Frontal cortex (tissue), 4 donors: Measurements from ENCODE around the gene HS6ST2. TPM values are rescaled to one million over a fixed set of nuclear protein-coding genes. Genes with fewer than 3 reads are reported as not detected.

Source experiments
- DNase-seq, 2 donors: peaks; one replicate each; pipeline ENCODE4 v3.0.0; 2012; ENCODE audit warnings: low spot score in 2 of 2
- FAIRE-seq: peaks from 2 replicates; lab custom pipeline; 2012; peaks lifted over from hg19 to GRCh38; lab: Jason Lieb, UNC
- total RNA-seq: library from RNA; depleted of rRNA; stranded (reverse); fragments of >200 nt; gene quantifications from one replicate; pipeline ENCODE4 v1.2.3, GENCODE V29; 2014
- donor health status: control.
- donor health status: control.
- donor health status: control.

The HS6ST2 gene
- total RNA-seq, 1 donor from 2014 or later, result 13.0 TPM

DNA sequence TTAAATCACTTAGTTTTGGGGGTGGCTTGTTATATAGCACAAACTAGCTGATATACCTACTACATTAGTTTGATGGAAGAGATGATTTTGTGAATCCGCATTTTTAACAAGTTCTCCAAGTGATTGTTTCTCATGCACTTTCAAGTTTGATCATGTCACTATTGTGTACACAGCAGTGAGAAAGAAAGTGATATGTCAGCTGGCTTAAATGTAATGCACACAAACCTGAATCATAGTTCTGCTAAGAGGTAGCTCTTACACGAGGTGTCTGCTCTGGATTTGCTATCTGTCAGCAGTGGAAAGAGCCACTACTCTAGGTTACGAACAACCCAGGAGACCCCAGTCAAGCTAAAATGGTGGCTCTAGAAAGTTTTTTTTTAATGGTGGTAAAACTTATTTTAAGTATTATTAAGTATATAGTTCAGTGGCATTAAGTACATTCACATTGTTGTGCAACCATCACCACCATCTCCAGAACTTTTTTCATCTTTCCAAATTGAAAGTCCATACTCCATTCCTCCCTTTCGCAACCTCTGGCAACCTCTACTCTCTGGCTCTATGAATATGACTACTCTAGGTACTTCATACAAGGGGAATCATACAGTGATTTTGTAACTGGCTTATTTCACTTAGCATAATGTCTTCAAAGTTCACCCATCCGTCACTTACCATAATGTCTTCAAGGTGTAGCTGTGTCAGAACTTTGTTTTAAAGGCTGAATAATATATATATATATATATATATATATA is 147.3 kb downstream of the HS6ST2 start:
- no peak for DNase-seq
- no peak for FAIRE-seq

DNA sequence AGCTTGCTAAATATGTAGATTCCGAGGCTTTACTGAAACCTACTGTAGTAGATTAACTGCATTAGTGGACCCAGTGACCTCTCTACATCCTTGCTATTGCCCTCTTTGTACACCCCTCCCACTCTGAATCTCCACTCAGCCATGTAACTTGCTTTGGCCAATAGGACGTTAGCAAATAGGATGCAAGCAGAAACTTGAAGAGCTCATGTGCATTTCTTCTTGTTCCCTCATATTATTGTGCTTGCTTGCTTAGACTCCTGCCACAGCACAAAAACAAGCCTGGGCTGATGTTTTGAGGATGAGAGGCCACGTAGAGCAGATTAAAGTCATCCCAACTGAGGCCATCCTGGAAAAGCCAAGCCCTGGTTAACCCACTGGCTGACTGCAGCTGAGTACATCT is 147.9 kb downstream of the HS6ST2 start:
- DNase-seq, result no peak
- no peak for FAIRE-seq

DNA sequence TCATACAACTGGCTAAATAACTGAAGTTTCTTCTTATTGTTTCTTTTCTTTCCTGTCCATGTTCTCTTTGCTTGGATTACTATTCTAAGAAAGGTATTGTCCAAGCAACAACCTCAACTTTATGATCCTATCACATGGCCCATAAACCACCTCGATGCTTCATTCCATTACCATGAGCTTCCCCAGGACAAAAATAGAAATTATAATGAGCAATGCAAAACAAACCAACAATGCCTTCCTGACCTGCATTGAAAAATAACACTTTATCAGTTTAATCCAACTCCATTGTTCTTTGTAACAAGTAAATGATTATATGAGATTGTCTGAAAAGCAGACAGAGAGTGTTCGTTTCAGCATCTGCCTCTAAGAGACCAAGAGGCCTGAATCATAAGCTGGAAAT is 148.8 kb downstream of the HS6ST2 start:
- FAIRE-seq, result no peak

DNA sequence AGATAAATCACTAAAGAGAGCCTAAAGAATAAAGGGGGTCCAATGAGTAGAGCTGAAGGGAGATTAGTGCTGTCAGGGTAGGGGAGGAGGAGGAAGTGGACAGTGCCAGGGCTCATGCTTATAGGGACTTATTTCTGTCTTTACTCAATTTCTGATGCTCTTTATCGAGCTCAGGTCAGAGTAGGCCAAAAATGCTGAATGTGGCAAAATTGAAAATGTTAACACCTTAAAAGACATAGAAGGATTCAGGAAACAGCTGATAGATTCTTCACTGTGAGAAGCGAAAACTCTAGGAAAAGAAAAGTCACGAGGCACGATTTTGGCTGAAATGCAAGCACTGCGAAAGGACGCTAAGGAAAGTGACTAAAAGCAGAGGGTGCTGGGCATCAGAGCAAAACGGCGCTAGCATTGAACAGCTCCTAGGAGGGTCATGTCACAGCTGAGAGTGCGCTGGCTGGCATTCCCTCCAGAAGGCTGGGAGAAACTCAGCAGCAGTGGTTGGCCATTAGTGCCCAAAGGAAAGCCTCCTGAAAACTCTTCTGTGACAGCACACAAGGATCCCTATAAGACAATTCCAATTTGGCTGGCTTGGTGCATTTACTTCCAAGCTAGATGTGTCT is 150.9 kb downstream of the HS6ST2 start:
- DNase-seq (no peak), FAIRE-seq (no peak)

More for the DNA sequence above, 148.8 kb downstream of the HS6ST2 start:
- no peak for DNase-seq

DNA sequence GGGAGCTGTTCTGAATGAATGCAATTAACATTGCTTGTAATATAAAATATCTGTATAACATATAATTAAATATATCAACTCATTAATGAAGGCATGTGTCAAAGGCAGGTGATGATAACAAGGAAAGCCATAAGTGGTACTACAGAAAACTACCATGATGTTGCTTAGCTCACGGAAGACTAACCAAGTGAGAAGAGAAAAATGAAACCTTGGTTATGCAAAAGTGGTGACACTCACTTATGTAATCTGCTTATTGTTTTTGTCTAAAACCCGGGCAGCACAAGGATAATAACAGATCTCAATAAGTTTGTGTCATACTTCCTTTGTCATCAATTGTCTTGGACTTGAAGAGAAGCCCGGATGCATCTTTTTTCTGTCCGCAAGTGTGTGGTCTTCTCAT is 156.4 kb downstream of the HS6ST2 start:
- FAIRE-seq, result no peak
- DNase-seq, result no peak

DNA sequence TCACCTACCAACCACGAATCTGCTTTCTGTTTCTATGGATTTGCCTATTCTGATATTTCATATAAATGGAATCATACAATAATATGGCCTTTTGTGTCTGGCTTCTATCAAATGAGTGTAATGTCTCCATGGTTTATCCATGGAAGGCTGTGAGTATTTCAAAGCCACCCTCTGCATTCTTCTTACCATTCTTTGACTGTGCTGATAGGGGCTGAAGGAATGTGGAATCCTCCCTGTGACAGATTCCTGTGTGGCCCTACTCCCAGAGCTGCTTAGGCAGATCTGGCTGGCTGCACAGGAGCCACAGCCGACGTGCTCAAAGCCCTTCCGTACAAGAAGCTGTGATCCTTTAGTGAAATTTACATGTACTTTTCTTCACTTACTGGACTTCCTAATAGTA is 163.2 kb downstream of the HS6ST2 start:
- FAIRE-seq, result no peak
- DNase-seq, result no peak

DNA sequence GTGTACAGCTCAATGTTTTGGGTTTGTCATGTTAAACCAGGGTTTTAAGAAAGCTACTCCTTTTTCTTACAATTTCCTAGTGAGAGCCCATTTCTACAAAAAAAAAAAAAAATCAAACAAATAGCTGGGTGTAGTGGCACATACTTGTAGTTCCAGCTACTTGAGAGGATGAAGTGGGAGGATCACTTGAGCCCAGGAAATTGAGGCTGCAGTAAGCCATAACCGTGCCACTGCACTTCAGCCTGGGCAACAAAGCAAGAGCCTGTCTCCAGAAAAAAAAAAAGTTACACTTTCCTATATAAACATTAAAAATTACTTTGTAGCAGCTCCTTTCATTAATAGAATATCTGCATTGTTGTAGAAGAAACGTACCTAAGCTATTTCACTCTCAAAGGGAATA is 166.7 kb downstream of the HS6ST2 start:
- no peak for DNase-seq

DNA sequence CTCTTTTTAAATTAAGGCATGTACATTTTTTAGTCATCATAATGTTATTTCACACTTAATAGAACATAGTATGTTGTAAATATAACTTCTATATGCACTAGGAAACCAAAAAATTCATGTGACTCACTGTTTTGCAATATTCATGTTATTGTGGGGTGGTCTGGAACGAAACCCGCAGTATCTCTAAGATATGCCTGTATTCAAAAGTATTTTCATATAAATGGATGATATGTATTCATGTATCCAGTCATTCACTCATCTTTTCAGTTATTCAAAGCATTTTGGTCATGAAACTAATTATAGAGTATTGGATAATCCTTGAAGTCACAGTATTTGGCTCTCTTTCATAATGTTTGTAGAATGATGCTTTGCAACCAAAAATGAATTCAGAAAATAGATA is 168.1 kb downstream of the HS6ST2 start:
- no peak for FAIRE-seq
- no peak for DNase-seq

More for the DNA sequence above, 166.7 kb downstream of the HS6ST2 start:
- FAIRE-seq, result no peak

DNA sequence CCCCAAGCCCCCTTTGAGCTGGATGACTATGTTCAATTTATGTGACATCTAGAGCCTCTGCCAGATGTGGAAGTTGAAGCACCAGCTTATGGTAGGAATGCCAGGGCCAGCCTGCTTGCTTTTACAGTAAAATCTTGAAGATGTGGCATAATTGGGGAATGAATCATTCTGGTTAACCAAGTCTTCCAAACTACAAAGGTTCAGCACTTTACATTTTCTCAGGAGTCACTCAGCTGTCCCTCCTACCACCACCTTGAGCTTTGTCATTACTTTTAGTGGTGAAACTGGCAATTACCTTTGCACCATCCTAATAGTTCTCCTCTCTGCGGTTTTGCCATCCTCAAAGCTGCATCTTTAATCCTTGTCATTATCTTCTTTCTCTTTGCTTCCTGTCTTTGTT is 172.2 kb downstream of the HS6ST2 start:
- no peak for FAIRE-seq

DNA sequence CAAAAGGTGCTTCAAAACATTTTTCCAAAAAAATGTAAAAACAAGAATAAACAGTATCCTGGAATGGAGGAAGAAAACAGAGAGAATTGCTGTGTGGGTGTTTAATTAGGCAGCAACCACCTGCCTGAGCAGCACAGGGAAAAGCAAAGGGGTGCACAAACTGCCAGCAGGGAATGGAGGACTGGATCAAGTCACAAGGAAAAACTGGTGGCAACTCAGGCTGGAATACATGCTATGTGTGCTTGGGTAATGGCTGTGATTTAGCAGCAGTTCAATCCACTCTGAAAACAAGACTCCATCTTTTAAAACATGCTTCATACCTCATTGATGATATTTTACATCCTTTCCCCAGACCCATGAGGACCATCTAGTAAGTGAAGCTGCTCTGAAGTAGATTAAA is 179.5 kb downstream of the HS6ST2 start:
- DNase-seq (no peak), FAIRE-seq (no peak)

More for the DNA sequence above, 172.2 kb downstream of the HS6ST2 start:
- no peak for DNase-seq

DNA sequence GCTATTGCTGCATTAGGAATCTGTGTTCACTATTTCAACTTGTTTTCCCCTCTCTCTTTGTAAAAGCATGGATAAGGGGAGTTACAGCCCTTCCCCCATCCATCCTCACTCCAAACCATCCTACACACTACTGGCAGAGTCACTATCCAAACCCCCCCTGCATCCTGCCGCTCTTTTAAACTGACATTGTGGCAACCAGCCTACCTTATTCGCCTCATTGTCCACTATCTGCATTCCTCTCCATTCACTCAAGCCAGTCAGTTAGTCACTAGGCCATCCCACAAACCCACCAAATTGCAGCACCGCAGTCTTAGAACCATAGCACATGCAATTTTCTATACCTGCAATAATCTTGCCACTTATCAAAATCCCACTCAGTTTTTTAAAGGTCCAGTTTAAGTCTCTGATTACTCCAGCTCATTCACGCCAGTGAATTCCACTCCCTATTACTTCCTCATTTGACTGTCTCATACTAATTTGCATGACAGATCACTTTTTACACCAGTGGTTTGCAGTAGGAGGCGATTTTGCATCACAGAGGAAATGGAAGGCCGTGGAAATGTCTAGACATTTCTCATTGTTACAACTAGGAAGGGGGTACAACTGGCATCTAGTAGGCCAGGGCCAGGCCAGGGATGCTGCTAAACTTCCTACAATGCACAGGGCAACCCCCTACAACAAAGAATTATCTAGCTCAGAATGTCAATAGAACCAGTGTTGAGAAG is 181.8 kb downstream of the HS6ST2 start:
- no peak for DNase-seq
- FAIRE-seq, result no peak

DNA sequence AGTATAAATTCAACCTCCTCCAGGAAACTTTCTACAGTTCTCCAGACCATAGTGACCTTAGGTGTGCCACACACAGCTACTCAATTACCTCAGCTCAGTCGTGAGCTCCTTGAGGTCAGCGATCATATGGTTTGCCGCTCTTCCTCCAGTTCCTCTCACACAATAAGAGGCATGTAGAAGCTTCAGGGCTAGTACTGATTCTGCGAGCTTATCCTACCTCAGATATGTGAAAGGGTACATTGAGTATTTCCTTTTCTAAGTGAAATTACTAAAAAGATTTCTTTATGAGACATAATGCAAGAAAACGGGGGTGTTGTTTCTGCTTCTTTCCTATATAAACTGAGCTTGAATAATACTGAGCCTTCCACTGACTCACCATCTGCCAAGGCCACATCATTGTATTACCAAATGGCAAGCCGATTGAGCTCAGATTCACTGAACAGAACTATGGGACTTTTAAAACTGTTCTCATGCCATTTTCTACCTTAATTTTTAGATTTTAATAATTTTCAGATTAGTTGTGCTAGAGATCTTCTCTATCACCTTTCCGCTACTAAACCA is 183.1 kb downstream of the HS6ST2 start:
- no peak for DNase-seq
- no peak for FAIRE-seq

DNA sequence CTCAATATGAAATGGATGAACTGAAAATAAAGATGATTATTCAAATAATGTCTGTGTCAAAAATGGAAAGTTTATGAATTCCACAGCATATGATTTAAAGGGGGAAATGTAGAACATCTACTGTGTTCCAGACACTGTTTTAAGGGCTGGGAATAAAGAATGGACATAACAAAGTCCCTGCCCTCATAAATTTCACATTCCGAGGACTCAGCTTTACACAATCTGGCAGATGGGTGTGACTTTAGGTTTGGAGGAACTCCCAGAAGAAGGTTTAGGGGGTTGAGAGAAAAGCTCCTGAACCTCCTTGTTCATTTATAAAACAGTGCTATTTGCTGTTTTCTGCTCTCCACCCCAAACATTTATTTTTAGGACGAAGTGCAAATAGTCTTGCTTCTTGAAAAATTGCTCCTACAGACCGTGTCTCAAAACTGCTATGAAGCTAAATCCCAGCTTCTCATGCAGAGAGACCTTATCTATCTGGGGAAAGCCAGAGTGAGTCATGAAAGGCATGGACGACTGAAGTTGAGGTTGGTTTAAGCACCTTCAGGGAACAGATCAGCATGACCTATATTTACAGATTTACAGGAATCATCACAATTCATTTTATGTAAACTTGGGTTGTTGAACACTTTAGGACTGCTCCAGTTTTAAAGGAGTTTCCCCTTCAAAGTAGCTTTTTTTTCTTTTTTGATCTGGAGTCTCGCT is 184.3 kb downstream of the HS6ST2 start:
- DNase-seq (no peak), FAIRE-seq (no peak)

DNA sequence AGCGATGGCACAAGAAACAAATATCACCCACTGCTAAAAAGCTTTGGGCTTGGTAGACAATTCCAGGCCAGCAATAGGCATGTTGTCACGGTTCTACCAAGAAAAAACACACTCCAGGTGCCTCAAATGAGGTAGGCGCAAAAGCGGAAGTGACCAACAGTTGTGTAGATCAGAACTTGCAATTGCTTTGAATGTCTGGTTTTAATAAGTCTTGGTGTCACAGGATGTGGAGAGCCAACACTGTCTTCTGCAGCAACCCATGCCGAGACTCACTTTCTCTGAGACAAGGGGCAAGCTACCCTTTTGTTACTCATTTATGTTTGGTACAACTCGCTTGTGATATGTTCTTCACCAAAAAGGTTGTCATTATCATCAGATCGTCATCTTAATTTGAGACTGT is 188.8 kb downstream of the HS6ST2 start:
- FAIRE-seq (no peak), DNase-seq (no peak)

DNA sequence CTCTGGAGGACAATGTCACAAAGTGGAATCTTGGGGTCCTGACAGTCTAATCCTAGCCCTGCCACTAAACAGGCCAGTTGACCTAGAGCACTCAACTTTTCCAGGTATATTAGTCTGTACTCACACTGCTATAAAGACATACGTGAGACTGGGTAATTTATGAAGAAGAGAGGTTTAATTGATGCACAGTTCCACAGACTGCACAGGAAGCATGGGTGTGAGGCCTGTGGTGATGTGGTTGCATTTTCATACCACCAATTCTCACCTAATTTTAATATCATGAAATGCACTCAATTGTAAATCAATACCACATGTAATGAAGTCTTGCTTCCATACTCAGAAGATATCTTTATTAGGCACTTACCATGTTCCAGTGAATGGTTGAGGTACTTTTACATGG is 192.0 kb downstream of the HS6ST2 start:
- FAIRE-seq (no peak), DNase-seq (no peak)

DNA sequence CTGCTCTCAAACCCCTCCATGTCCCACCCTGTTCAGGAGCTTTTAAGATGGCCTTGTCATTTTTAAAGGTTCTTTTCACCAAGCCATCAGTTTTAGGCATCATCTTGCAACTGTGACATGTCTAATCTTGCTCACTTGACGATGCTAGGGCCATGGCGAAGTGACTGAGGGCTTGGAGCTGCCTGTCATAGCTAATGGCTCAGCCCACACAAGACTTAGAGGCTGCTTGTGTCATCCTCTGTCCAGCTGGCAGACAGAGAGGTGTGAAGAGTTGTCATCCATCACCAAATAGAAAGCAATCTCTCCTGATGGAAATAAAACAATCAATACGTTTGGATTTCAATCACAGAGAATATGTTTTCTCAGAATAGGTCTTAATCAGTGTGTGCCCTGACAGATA is 194.9 kb downstream of the HS6ST2 start:
- no peak for DNase-seq
- no peak for FAIRE-seq

DNA sequence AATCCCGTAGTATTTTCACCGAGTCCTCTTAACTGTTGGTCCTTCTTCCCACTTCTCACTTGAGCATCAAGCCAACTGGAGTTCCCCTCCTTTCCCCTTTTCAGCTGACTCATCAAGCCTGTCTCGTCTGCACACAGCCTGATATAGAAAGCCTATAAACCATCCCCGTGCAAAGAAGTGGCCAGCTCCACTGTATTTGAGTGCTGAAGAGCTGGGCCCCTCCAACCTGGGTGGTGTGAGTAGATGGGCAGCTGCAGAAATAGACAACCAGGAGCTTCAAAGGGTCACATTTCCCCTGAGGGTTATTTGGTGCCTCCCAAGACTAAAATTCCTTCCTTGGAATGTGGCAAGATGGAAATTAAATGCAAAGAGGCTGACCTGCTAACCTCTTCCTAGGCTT is 199.7 kb downstream of the HS6ST2 start:
- DNase-seq, result no peak
- FAIRE-seq, result no peak

DNA sequence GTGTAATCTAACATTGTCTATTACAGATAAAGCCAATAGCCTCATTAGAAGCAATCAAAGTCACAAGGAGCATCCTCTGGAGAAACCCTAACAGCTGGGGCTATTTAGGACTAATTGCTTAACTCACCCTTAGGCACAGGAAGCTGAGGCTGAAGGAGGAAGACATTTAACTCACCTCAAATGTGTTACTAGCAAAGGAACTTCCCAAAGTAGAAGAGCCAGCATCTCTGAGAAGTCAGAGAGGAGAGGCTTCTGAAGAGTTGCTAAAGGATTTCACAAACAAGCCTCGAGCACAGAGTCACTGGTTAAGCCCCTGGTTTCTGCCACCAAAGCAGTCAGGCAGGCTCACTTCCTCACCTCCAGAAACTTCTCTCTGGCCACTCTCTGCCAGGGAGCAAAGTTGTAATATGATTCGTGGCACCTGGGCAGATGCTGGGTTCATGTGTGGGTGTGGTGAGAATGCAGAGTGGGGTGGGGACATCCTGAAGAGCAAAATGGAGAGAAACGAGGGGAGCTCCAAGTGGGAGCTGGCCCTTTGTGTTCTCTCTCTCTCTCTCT is 201.3 kb downstream of the HS6ST2 start:
- no peak for DNase-seq
- FAIRE-seq, result no peak

DNA sequence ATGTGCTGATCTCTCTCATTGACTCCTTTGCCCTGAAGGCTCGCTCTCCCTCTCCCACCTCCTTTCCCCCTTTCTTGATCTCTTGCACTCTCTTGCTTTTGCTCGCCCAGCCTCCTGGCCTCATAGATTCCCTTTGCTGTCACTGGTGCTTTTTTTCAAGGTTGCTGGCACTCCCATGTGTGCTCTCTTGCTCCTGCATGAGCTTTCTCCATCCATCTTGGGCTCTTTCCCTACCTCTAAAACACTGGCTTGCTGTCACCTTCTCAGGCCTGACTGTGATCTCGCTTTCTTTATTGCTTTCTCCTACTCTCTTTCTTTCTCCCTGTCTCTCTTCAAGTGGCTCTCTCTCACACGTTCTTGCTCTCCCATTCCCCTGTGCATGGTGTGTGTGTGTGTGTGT is 202.0 kb downstream of the HS6ST2 start:
- DNase-seq, result no peak
- no peak for FAIRE-seq
